IMR-90 (cell line): ENCODE measurements around the gene SLC44A2. TPM values are rescaled to one million over a fixed set of nuclear protein-coding genes. Genes with fewer than 3 reads are reported as not detected.

Experiments
- ATAC-seq: fragments of 200-7000 bp; cut with Tn5 transposase; 2 replicates; pipeline ENCODE4 v1.9.1; 2020; ENCODE audit warnings: low read depth, mild to moderate bottlenecking, moderate library complexity
- BruUV-seq: library from RNA; stranded (reverse); fragments of 400-500 nt; replicated peaks from 2 replicates; lab custom pipeline; 2021; lab: Mats Ljungman, UMichigan
- CTCF ChIA-PET: fragments of 300-600 bp; formaldehyde crosslinking; extraction: SDS; loops from one replicate; lab custom pipeline; 2021; ENCODE audit warnings: antibody characterized with exemption; lab: Yijun Ruan, JAX
- POLR2A ChIA-PET: fragments of 300-600 bp; sonication (Branson Sonifier 250); formaldehyde crosslinking; loops from one replicate; lab custom pipeline; 2022; ENCODE audit warnings: antibody characterized with exemption; ENCODE audit not compliant: unreplicated experiment; lab: Charles Lee
- DNase-seq: peaks from one replicate; pipeline ENCODE4 v3.0.0; 2013
- H2AFZ ChIP-seq: replicated peaks from 2 replicates; pipeline ENCODE3; 2013; ENCODE audit warnings: low read length, mild to moderate bottlenecking; ENCODE audit not compliant: poor library complexity
- H2AK5ac ChIP-seq: 2 replicates; pipeline ENCODE4 v1.6.1; 2013; ENCODE audit warnings: low read depth, low read length, inconsistent platforms
- H2AK9ac ChIP-seq: replicated peaks from 2 replicates; pipeline ENCODE3; 2013; ENCODE audit warnings: mild to moderate bottlenecking, low read depth, low read length, moderate library complexity; ENCODE audit not compliant: poor library complexity
- H2BK120ac ChIP-seq: 2 replicates; pipeline ENCODE4 v1.6.1; 2013; ENCODE audit warnings: low read depth, low read length, inconsistent platforms
- H2BK15ac ChIP-seq: 3 replicates; pipeline ENCODE4 v1.6.1; 2013; ENCODE audit warnings: low read depth, low read length, inconsistent platforms
- H2BK20ac ChIP-seq: 2 replicates; pipeline ENCODE4 v1.6.1; 2013; ENCODE audit warnings: low read depth, mild to moderate bottlenecking, inconsistent platforms, low read length, moderate library complexity
- H2BK5ac ChIP-seq: 2 replicates; pipeline ENCODE4 v1.6.1; 2013; ENCODE audit warnings: mild to moderate bottlenecking, low read depth, low read length, inconsistent platforms; ENCODE audit not compliant: poor library complexity, severe bottlenecking
- H3K14ac ChIP-seq: replicated peaks from 2 replicates; pipeline ENCODE4 v1.6.1; 2013; ENCODE audit warnings: low read depth, low read length, inconsistent platforms
- H3K18ac ChIP-seq: 2 replicates; pipeline ENCODE4 v1.6.1; 2013; ENCODE audit warnings: low read depth, low read length, control low read depth
- H3K23ac ChIP-seq: 2 replicates; pipeline ENCODE4 v1.6.1; 2013; ENCODE audit warnings: low read depth, low read length, inconsistent platforms
- H3K27ac ChIP-seq: 2 replicates; pipeline ENCODE4 v1.5.1; 2013; ENCODE audit warnings: mild to moderate bottlenecking, control low read depth, low read length; ENCODE audit not compliant: insufficient read depth
- H3K27me3 ChIP-seq: 2 replicates; pipeline ENCODE4 v1.6.1; 2013; ENCODE audit warnings: low read length; ENCODE audit not compliant: control insufficient read depth, insufficient read depth
- H3K36me3 ChIP-seq: 2 replicates; pipeline ENCODE4 v1.6.1; 2013; ENCODE audit warnings: low read length, mixed read lengths; ENCODE audit not compliant: control insufficient read depth, insufficient read depth
- H3K4ac ChIP-seq: 2 replicates; pipeline ENCODE4 v1.6.1; 2013; ENCODE audit warnings: low read depth, low read length, inconsistent platforms
- H3K4me1 ChIP-seq: 2 replicates; pipeline ENCODE4 v1.6.1; 2013; ENCODE audit warnings: low read length, mixed read lengths; ENCODE audit not compliant: control insufficient read depth, insufficient read depth
- H3K4me2 ChIP-seq: 2 replicates; pipeline ENCODE4 v1.6.1; 2013; ENCODE audit warnings: low read depth, mild to moderate bottlenecking, control low read depth, low read length, moderate library complexity
- H3K4me3 ChIP-seq: 2 replicates; pipeline ENCODE4 v1.5.1; 2013; ENCODE audit warnings: low read depth, mild to moderate bottlenecking, control low read depth, low read length, moderate library complexity; ENCODE audit not compliant: insufficient read depth
- H3K56ac ChIP-seq: 2 replicates; pipeline ENCODE4 v1.6.1; 2013; ENCODE audit warnings: low read length, inconsistent platforms; ENCODE audit not compliant: insufficient read depth; ENCODE audit errors: extremely low read depth
- H3K79me1 ChIP-seq, 2 experiments: 2 replicates each; pipeline ENCODE4 v1.6.1; 2013; ENCODE audit warnings: low read length in 2 of 2, inconsistent platforms in 1 of 2, low read depth in 1 of 2
- H3K9ac ChIP-seq: 2 replicates; pipeline ENCODE4 v1.6.1; 2013; ENCODE audit warnings: low read depth, low read length, control low read depth
- H3K9me1 ChIP-seq: 2 replicates; pipeline ENCODE4 v1.6.1; 2013; ENCODE audit warnings: low read length, inconsistent platforms; ENCODE audit not compliant: insufficient read depth
- H3K9me3 ChIP-seq: 2 replicates; pipeline ENCODE4 v1.6.1; 2013; ENCODE audit warnings: low read length; ENCODE audit not compliant: control insufficient read depth, insufficient read depth
- H4K20me1 ChIP-seq: 2 replicates; pipeline ENCODE4 v1.6.1; 2013; ENCODE audit warnings: low read length, inconsistent platforms; ENCODE audit not compliant: insufficient read depth
- H4K5ac ChIP-seq: 2 replicates; pipeline ENCODE4 v1.6.1; 2013; ENCODE audit warnings: mild to moderate bottlenecking, low read depth, low read length, control low read depth
- H4K8ac ChIP-seq, 2 experiments: 2 replicates each; pipeline ENCODE4 v1.6.1; 2013; ENCODE audit warnings: low read depth in 2 of 2, low read length in 2 of 2, control low read depth in 1 of 2, inconsistent platforms in 1 of 2
- H4K91ac ChIP-seq: 2 replicates; pipeline ENCODE4 v1.6.1; 2013; ENCODE audit warnings: low read depth, low read length, inconsistent platforms; ENCODE audit not compliant: insufficient read depth
- BHLHE40 ChIP-seq: fragments of 150-350 bp; IDR thresholded peaks from 2 replicates; pipeline ENCODE4 v1.6.1; 2016; ENCODE audit warnings: mild to moderate bottlenecking, low read depth, low read length
- CEBPB ChIP-seq: IDR thresholded peaks from 2 replicates; pipeline ENCODE4 v1.6.1; 2012; ENCODE audit warnings: low read depth, low read length, improper control_type of control experiment
- CHD1 ChIP-seq: IDR thresholded peaks from 2 replicates; pipeline ENCODE4 v1.6.1; 2012; ENCODE audit warnings: low read depth, low read length, improper control_type of control experiment
- CTCF ChIP-seq: conservative IDR thresholded peaks from 2 replicates; pipeline ENCODE4 v1.5.1; 2012; ENCODE audit warnings: mild to moderate bottlenecking, low read depth, low read length, improper control_type of control experiment
- ELK1 ChIP-seq: fragments of 150-350 bp; IDR thresholded peaks from 2 replicates; pipeline ENCODE4 v1.6.1; 2016; ENCODE audit warnings: low read depth, mild to moderate bottlenecking, low read length, moderate library complexity, borderline replicate concordance
- FOS ChIP-seq: fragments of 150-350 bp; IDR thresholded peaks from 2 replicates; pipeline ENCODE4 v1.6.1; 2016; ENCODE audit warnings: low read depth, low read length
- MAFK ChIP-seq: IDR thresholded peaks from 2 replicates; pipeline ENCODE4 v1.6.1; 2012; ENCODE audit warnings: low read depth, low read length, improper control_type of control experiment
- MAZ ChIP-seq: IDR thresholded peaks from 2 replicates; pipeline ENCODE4 v1.6.1; 2012; ENCODE audit warnings: low read depth, mild to moderate bottlenecking, low read length, improper control_type of control experiment, moderate library complexity, borderline replicate concordance
- MXI1 ChIP-seq: IDR thresholded peaks from 2 replicates; pipeline ENCODE4 v1.6.1; 2012; ENCODE audit warnings: low read depth, mild to moderate bottlenecking, low read length, moderate library complexity, borderline replicate concordance
- NFE2L2 ChIP-seq: fragments of 150-350 bp; IDR thresholded peaks from 2 replicates; pipeline ENCODE4 v1.6.1; 2016; ENCODE audit warnings: low read depth, mild to moderate bottlenecking, low read length
- RAD21 ChIP-seq: IDR thresholded peaks from 2 replicates; pipeline ENCODE4 v1.6.1; 2012; ENCODE audit warnings: low read length, improper control_type of control experiment
- RCOR1 ChIP-seq: IDR thresholded peaks from 2 replicates; pipeline ENCODE4 v1.6.1; 2012; ENCODE audit warnings: mild to moderate bottlenecking, low read length, improper control_type of control experiment; ENCODE audit not compliant: insufficient replicate concordance
- RFX5 ChIP-seq: IDR thresholded peaks from 2 replicates; pipeline ENCODE4 v1.8.0; 2012; ENCODE audit warnings: low read depth, mild to moderate bottlenecking, low read length, moderate library complexity
- SMC3 ChIP-seq: fragments of 150-350 bp; IDR thresholded peaks from 2 replicates; pipeline ENCODE4 v1.6.1; 2016; ENCODE audit warnings: low read depth, mild to moderate bottlenecking, antibody characterized with exemption, low read length, moderate library complexity
- USF2 ChIP-seq: fragments of 150-350 bp; IDR thresholded peaks from 2 replicates; pipeline ENCODE4 v1.6.1; 2017; ENCODE audit warnings: mild to moderate bottlenecking, antibody characterized with exemption, low read length, low read depth
- WGBS, 2 experiments: methylation state at CpG; one replicate each; pipeline versions ENCODE4 v1.1.5 to v1.1.7; 2013; ENCODE audit warnings: missing lambda C conversion rate in 2 of 2; ENCODE audit not compliant: insufficient read length in 1 of 2; ENCODE audit errors: extremely low coverage in 2 of 2; 5-methylcytosine and 5-hydroxymethylcytosine counted together
- dilution Hi-C: fragments of 300-500 bp; cut with HindIII; formaldehyde crosslinking; loops from one replicate; pipeline ENCODE4 v1.14.3; 2018; ENCODE audit warnings: low sequenced_read_pairs; ENCODE audit not compliant: unreplicated experiment
- in situ Hi-C: fragments of 300-500 bp; cut with MboI; formaldehyde crosslinking; loops from 3 replicates; pipeline ENCODE4 v1.14.3; 2019; ENCODE audit warnings: low sequenced_read_pairs, inconsistent platforms, mixed read lengths
- intact Hi-C: fragments of 100-400 bp; cut with micrococcal nuclease; formaldehyde crosslinking; loops from 2 replicates; pipeline ENCODE4 v1.10.0; 2022
- polyA plus RNA-seq, 3 experiments: library from polyadenylated mRNA; depleted of rRNA; stranded (reverse); fragments of >200 nt; gene quantifications; 2 replicates each; pipeline ENCODE4 v1.2.3, GENCODE V29; 2012; ENCODE audit warnings: low replicate concordance in 1 of 3
- total RNA-seq: library from RNA; depleted of rRNA; stranded (reverse); fragments of >200 nt; gene quantifications from 2 replicates; pipeline ENCODE4 v1.2.3, GENCODE V29; 2012

The SLC44A2 gene
- total and polyA plus RNA-seq, 2 of the 4 experiments (the other 2 are of a cell fraction): 28.5 to 62.9 TPM

GRCh38 chr19:10691178-10691881, 66.0 kb downstream of the SLC44A2 start:
- Histone ChIP-seq H3K14ac (no peak overlapping the region), H3K9me3 (no peaks in the 10 kb centered on the region), H2BK20ac (no peak overlapping the region), H3K4me1 (no peaks in the 10 kb centered on the region), H2BK5ac (no peak overlapping the region), H4K91ac (no peak overlapping the region), H3K27me3 (no peaks in the 10 kb centered on the region), H3K4ac (no peak overlapping the region), H4K5ac (no peak overlapping the region), H2BK15ac (no peak overlapping the region), H4K8ac (no peak overlapping the region), H3K36me3 (peaks cover 60% of the 10 kb centered on the region), H3K23ac (no peak overlapping the region), H3K4me3 (no peak overlapping the region), H3K9ac (no peak overlapping the region), H3K79me1 (peaks cover 13 to 52% of the 10 kb centered on the region in 2 experiments), H3K9me1 (peaks cover 23% of the 10 kb centered on the region), H3K18ac (no peak overlapping the region), H2AFZ (peak overlapping the region; percentile 33), H2AK9ac (peak overlapping the region; percentile 26), H2AK5ac (no peak overlapping the region), H4K20me1 (peaks cover 87% of the 10 kb centered on the region), H2BK120ac (no peak overlapping the region), H3K56ac (no peak overlapping the region), H3K4me2 (no peak overlapping the region), H3K27ac (no peak overlapping the region)
- dilution Hi-C loops (no loop called here), in situ Hi-C loops (no loop called here), intact Hi-C loops (loop anchor here (10.0 kb wide), 1 partner anchor 287 kb away; the partner anchor contains the start of gene CDC37)
- CTCF ChIA-PET: interaction anchor here (0.6 kb wide), 1 partner anchor 8 kb away, joined by 3 read pairs; no protein-coding TSS in a partner anchor
- POLR2A ChIA-PET: no interaction called here
- ATAC-seq (no peak), DNase-seq (no peak)
- 96% methylated on average over 18 of the region's 23 CpGs; no CpG with 5 or more reads in 1 of the 2 experiments for WGBS, 2 experiments
- no TSS peak for BruUV-seq
- TF ChIP-seq BHLHE40 (no peak), MAZ (no peak), NFE2L2 (no peak), ELK1 (no peak), USF2 (no peak), MXI1 (no peak), CHD1 (no peak), SMC3 (no peak), RFX5 (no peak), MAFK (no peak), RAD21 (no peak), RCOR1 (no peak), CEBPB (no peak), FOS (no peak), CTCF (no peak)
